ENCODE measurements around the gene WSB2.

The WSB2 gene

GRCh38 chr12:118061873-118062843 lies 1.2 kb upstream of the WSB2 start:
- DNase-seq (ENCODE audit: low read depth): peak; percentile 80

GRCh38 chr12:118060301-118061010 lies 523 bp downstream of the WSB2 start:
- peak; percentile 55 for DNase-seq (ENCODE audit: low read depth)

GRCh38 chr12:118059341-118060191 lies 1.4 kb downstream of the WSB2 start:
- peak; percentile 80 for DNase-seq (ENCODE audit: low read depth)

- DNase-seq (ENCODE audit: low read depth): no peak
Observed at GRCh38 chr12:118058881-118059280, 2.1 kb downstream of the WSB2 start.

- DNase-seq (ENCODE audit: low read depth): no peak
Observed at GRCh38 chr12:118058227-118058626, 2.8 kb downstream of the WSB2 start.

DNA sequence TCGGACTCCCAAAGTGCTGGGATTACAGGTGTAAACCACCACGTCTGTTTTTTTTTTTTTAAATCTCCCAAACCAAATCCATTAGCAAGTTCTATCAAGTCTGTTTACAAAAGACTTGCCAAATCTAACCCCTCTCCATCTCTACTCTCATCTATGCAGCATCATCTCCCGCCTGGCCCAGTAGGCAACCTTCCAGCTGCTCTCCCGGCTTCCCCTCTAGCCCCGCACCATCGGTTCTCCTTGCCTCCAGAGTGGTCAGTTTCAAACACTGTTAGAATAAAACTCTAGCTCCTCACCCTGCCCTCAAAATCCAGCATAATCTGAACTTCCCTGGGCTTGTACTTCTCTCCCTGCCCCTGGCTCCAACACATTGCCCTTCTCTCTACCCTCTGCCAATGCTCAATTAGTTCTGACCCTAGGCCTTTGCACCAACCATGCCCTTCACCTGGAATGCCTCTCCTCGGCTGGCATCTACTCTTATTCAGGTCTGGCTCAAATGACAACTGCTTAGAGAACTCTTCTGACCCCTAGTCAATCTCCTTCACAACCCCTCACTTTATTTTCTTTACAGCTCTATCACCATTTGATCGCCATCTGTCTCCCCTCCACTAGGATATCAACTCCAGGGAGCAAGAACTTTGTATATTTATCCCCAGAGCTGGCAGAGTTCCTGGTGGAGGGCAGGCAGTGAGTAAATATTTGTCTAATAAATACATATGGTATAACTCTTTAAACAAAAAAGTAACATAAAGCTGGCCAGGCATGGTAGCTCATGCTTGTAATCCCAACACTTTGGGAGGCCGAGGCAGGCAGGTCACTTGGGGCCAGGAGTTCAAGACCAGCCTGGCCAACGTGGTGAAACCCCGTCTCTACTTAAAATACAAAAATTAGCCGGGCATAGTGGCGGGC lies 4.9 kb downstream of the WSB2 start:
- DNase-seq (ENCODE audit: low read depth): no peak

DNA sequence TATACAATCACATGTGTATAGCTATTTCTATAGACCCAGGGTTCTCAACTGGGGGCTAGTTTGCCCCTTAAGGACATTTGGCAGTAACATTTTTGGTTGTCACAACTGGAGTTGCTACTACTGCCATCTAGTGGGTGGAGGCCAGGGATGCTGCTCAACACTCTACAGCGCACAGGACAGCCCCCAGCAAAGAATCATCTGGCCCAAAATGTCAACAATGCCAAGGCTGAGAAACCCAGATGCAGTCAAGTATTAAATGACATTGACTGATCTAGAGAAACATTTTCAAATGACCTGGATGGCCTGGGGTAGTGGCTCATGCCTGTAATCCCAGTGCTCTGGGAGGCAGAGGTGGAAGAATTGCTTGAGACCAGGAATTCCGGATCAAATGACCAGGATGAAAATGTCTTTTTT lies 5.8 kb downstream of the WSB2 start:
- DNase-seq (ENCODE audit: low read depth): peak; percentile 45

- peak; percentile 69 for DNase-seq (ENCODE audit: low read depth)
Observed at GRCh38 chr12:118053071-118053985, 7.7 kb downstream of the WSB2 start.

DNA sequence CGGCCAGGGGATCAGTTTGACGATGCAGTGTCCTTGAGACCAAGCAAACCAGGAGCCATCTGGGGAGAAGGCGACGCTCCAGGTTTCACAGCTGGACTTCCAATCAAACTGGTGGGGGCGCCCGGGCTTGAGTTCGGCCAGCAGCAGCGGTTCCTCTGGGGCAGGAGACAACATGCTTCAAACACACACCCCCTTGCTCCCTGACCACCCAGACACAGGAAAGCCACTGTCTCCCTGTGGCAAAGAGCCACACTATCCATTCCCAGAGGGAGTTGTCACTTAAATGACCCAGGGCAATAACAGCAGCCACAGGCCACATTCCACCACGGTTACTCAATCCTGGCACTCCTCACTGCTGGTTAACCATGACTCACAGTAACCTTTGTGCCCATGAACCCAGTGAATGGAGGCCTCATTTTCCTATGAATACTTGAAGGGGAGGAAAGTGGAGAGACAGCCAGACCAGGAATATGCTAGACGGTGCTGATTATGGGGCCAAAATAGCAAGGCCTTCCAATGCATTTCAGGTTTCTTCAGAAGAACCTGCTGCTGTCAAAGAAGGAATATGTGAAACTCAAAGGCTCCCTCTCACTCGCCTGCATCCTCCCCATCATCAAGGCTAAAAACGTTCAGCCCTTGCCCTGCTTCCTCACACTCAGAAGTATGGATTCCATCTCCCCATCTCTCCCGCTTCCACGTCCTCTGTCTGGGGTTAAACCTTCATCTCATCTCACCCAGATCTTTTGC lies 8.5 kb downstream of the WSB2 start:
- peak; percentile 99 for DNase-seq (ENCODE audit: low read depth)

GRCh38 chr12:118050972-118051910 lies 9.7 kb downstream of the WSB2 start:
- DNase-seq (ENCODE audit: low read depth): no peak

GRCh38 chr12:118046430-118046829 lies 14.5 kb downstream of the WSB2 start:
- DNase-seq (ENCODE audit: low read depth): no peak

DNA sequence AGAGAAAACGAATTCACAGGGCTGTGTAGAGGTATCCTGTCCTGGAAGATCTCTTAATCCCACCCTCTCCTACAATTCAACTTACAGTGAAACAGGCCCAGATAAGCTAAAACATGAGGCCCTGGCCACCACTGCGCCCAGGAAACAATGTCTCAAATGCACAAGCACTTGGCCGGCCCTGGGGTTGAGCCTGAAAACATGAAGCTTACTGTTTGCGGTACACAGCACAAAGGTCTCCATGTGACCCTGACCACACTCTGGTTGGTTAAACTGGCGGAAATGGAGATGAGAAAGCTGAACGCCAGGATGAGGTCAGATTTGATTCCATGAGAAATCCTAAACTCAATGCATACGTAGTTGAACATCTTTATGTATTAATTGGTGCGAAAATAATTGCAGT lies 16.4 kb downstream of the WSB2 start:
- DNase-seq (ENCODE audit: low read depth): no peak

- no peak for DNase-seq (ENCODE audit: low read depth)
Observed at GRCh38 chr12:118044075-118044474, 16.9 kb downstream of the WSB2 start.

DNA sequence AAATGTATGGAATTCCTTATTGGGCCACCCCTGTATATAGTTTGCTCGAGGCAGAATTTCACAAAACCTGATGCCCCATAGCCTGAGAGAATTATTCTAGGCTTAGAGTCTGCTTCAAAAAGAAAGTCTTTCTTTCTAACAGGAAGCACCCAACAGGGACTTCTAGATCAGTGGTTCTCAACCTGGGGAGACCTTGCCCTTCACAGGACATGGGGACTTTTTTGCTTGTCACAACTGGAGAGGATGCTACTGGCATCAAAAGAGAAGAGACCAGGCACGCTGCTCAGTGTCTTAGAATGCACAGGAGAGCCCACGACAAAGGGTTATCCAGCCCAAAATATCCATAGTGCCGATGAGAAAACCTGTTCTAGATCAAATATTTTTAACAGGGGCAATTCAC lies 18.9 kb downstream of the WSB2 start:
- DNase-seq (ENCODE audit: low read depth): no peak

- no peak for DNase-seq (ENCODE audit: low read depth)
Observed at GRCh38 chr12:118038137-118038536, 22.8 kb downstream of the WSB2 start.

DNA sequence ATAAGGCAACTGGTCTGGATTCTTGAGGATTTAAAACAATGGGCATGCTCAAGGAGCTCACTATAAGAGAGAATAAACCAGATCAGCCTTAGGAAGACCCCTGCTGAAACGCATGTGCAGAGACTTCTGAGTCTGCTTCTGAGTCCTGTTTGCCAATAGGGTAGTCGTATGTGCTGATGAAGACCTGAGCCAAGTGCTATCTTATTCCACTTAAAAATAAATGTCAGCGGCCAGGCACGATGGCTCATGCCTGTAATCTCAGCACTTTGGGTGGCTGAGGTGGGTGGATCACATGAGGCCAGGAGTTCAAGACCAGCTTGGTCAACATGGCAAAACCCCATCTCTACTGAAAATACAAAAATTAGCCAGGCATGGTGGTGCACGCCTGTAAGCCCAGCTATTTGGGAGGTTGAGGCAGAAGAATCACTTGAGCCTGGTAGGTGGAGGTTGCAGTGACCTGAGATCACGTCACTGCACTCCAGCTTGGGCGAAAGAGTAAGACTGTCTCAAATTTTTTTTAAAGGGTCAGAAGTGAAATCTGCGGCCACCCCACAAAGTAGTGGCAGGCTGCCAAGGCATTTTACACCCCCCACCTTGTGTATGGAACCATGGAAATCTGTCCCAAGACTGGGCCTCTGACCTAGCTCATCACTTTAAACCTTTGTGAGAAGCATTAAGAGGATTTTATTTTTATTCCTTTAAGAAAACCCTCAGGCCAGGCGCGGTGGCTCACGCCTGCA lies 24.1 kb downstream of the WSB2 start:
- no peak for DNase-seq (ENCODE audit: low read depth)

Measured in EH (cell line).